Peyer's patch (tissue), 4 donors: Measurements from ENCODE around the gene TTBK2. TPM values are rescaled to one million over a fixed set of nuclear protein-coding genes. Genes with fewer than 3 reads are reported as not detected.
"Not testable (repeated sequence)": the region's sequence is repeated elsewhere in the genome, so short reads cannot be mapped to it uniquely, and the experiment has no call there.

Experiments used
- DNase-seq, 3 donors: peaks; one replicate each; pipeline ENCODE4 v3.0.0-alpha.2; 2017 to 2019
- H3K27ac ChIP-seq, 4 donors: fragments of 200-600 bp; sonication (generic); one replicate each; pipeline ENCODE4 v1.5.1; 2016 to 2019
- H3K27me3 ChIP-seq, 2 donors: fragments of 200-600 bp; sonication (generic); one replicate each; pipeline ENCODE4 v1.5.1; 2019
- H3K36me3 ChIP-seq, 3 donors: fragments of 200-600 bp; sonication (generic); one replicate each; pipeline ENCODE4 v1.5.1; 2016 to 2019
- H3K4me1 ChIP-seq, 4 donors: fragments of 200-600 bp; sonication (generic); one replicate each; pipeline ENCODE4 v1.5.1; 2016 to 2019
- H3K4me3 ChIP-seq, 4 donors: fragments of 200-600 bp; sonication (generic); 1 replicate in 3 of 4; 2 replicates in 1 of 4; pipeline ENCODE4 v1.5.1; 2016 to 2019; ENCODE audit warnings: mild to moderate bottlenecking in 1 of 4
- H3K9me3 ChIP-seq, 4 donors: fragments of 200-600 bp; sonication (generic); one replicate each; pipeline ENCODE4 v1.5.1; 2016 to 2019; ENCODE audit warnings: mild to moderate bottlenecking in 1 of 4
- POLR2A ChIP-seq, 2 donors: fragments of 450-650 bp; IDR thresholded peaks; one replicate each; pipeline ENCODE4 v1.5.1; 2017; ENCODE audit warnings: antibody characterized with exemption in 2 of 2, mild to moderate bottlenecking in 2 of 2, moderate library complexity in 2 of 2
- total RNA-seq, 4 donors: library from RNA; depleted of rRNA; stranded (reverse); fragments of >200 nt; gene quantifications; one replicate each; pipeline ENCODE4 v1.1.0, GENCODE V29; 2016
- TF ChIP-seq, protein P1 (sequence below), 6 experiments: fragments of 450-650 bp in 4 of 6; fragments of 200-600 bp in 2 of 6; sonication (generic) in 1 of 6; IDR thresholded peaks; one replicate each; pipeline ENCODE4 v1.5.1; 2017 to 2019; ENCODE audit warnings: antibody characterized with exemption in 6 of 6, mild to moderate bottlenecking in 3 of 6, moderate library complexity in 1 of 6

TTBK2 gene
- total RNA-seq, 4 donors from 2014 or later: 4.7 to 21.5 (median 13.3) TPM

DNA sequence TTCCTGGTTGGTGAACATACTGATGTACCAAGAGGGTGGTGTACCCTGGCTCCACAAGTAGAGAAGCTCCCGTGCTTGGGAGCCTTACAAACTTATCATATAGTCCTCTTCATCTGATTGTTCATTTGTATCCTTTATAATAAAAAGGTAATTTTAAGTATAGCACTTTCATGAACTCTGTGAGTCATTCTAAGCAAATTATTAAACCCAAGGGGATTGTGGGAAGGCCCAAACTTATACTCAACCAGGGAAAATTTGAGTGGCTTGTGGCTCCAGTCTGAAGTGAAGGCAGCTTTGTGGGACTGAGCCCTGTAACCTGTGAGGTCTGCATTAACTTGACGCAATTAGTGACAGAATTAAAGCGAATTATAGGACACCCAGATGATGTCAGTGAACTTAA is 29.0 kb downstream of the TTBK2 start:
- Histone ChIP-seq H3K27me3 (no peaks in the 10 kb centered on the region), H3K9me3 (no peaks in the 10 kb centered on the region), H3K4me3 (no peak overlapping the region), H3K27ac (no peak overlapping the region), H3K36me3 (no peaks in the 10 kb centered on the region), H3K4me1 (no peaks in the 10 kb centered on the region)
- DNase-seq: no peak
- TF ChIP-seq, protein P1, sequence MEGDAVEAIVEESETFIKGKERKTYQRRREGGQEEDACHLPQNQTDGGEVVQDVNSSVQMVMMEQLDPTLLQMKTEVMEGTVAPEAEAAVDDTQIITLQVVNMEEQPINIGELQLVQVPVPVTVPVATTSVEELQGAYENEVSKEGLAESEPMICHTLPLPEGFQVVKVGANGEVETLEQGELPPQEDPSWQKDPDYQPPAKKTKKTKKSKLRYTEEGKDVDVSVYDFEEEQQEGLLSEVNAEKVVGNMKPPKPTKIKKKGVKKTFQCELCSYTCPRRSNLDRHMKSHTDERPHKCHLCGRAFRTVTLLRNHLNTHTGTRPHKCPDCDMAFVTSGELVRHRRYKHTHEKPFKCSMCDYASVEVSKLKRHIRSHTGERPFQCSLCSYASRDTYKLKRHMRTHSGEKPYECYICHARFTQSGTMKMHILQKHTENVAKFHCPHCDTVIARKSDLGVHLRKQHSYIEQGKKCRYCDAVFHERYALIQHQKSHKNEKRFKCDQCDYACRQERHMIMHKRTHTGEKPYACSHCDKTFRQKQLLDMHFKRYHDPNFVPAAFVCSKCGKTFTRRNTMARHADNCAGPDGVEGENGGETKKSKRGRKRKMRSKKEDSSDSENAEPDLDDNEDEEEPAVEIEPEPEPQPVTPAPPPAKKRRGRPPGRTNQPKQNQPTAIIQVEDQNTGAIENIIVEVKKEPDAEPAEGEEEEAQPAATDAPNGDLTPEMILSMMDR (IDR thresholded peaks at IDR 0.05): no peak
- no peak for TF ChIP-seq POLR2A (IDR thresholded peaks at IDR 0.05)

DNA sequence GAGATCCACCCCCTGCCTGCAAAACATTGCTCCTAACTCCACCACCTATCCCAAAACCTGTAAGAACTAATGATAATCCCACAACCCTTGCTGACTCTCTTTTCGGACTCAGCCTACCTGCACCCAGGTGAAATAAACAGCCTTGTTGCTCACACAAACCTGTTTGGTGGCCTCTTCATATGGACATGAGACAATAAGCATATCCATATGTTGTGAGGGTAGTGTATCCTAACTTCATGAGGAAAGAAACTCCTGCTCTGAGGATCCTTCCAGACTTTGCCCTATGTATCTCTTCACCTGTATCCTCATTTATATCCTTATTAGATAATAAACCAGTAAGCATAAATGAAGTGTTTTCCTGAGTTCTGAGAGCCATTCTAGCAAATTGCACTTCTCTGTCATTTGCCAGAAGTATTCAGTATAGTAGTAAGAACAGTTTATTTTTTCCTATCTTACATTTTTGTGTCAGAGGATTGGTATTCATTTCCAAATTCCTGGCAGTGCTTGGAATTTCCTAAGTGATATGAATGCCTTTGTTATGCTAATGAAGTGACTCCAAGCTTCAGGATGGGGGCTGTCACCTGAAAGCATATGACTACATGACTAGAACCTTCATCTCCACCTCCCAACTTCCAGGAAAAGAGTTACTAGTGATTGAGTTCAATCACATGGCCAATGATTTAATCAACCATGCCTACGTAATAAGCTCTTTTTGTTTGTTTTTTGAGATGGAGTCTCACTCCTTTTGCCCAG is 30.2 kb downstream of the TTBK2 start:
- Histone ChIP-seq H3K9me3 (no peaks in the 10 kb centered on the region), H3K27ac (no peak overlapping the region), H3K4me3 (no peak overlapping the region), H3K27me3 (no peaks in the 10 kb centered on the region), H3K4me1 (no peaks in the 10 kb centered on the region), H3K36me3 (no peaks in the 10 kb centered on the region)
- no peak for DNase-seq
- TF ChIP-seq, protein P1 (IDR thresholded peaks at IDR 0.05): no peak
- no peak for TF ChIP-seq POLR2A (IDR thresholded peaks at IDR 0.05)

DNA sequence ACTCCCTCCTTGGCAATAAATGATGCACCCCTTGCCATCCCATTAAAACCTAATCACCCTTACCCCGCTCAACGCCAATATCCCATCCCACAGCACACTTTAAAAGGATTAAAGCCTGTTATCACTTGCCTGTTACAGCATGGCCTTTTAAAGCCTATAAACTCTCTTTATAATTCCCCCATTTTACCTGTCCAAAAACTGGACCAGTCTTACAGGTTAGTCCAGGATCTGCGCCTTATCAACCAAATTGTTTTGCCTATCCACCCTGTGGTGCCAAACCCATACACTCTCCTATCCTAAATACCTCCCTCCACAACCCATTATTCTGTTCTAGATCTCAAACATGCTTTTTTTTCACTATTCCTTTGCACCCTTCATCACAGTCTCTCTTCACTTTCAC is 33.2 kb downstream of the TTBK2 start:
- H3K4me3 ChIP-seq, H3K27ac ChIP-seq, DNase-seq, H3K27me3 ChIP-seq, H3K9me3 ChIP-seq, H3K4me1 ChIP-seq, H3K36me3 ChIP-seq: not testable (repeated sequence)

DNA sequence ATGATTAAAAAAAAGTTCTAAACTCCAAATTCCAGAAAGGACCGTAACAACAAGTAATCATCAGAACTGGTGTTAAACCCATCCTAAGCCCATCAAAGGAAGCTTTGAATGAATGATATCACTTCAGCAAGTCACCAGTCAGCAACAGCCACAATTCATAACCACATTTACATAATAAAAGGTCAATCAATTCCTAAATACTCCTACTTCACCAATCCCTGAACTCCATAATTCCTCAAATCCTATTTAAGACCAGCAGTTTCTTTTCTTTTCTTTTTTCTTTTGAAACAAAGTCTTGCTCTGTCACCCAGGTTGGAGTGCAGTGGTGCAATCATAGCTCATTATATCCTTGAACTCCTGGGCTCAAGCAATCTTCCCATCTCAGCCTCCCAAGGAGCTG is 40.5 kb downstream of the TTBK2 start:
- Histone ChIP-seq H3K4me3 (no peak overlapping the region), H3K27me3 (no peaks in the 10 kb centered on the region), H3K36me3 (no peaks in the 10 kb centered on the region), H3K4me1 (no peaks in the 10 kb centered on the region), H3K27ac (no peak overlapping the region), H3K9me3 (no peaks in the 10 kb centered on the region)
- DNase-seq: no peak
- TF ChIP-seq, protein P1 (IDR thresholded peaks at IDR 0.05): no peak
- TF ChIP-seq POLR2A (IDR thresholded peaks at IDR 0.05): no peak

DNA sequence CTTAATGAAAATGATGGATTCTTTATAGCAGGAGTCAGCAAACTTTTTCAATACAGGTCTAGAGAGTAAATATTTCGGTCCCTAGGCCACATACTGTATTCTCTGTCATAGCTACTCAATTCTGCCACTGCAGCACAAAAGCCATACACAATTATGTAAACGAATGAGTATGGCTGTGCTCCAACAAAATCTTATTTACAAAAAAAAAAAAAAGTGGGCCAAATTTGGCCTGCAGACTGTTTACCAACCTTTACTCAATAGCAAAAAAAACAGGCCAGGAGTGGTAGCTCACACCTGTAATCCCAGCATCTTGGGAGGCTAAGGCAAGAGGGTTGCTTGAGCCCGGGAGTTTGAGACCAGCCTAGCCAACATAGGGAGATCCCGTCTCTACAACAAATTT is 41.1 kb downstream of the TTBK2 start:
- Histone ChIP-seq H3K27me3 (no peaks in the 10 kb centered on the region), H3K4me3 (no peak overlapping the region), H3K9me3 (no peaks in the 10 kb centered on the region), H3K27ac (no peak overlapping the region), H3K36me3 (no peaks in the 10 kb centered on the region), H3K4me1 (no peaks in the 10 kb centered on the region)
- no peak for DNase-seq
- TF ChIP-seq POLR2A (IDR thresholded peaks at IDR 0.05): no peak
- TF ChIP-seq, protein P1 (IDR thresholded peaks at IDR 0.05): no peak

DNA sequence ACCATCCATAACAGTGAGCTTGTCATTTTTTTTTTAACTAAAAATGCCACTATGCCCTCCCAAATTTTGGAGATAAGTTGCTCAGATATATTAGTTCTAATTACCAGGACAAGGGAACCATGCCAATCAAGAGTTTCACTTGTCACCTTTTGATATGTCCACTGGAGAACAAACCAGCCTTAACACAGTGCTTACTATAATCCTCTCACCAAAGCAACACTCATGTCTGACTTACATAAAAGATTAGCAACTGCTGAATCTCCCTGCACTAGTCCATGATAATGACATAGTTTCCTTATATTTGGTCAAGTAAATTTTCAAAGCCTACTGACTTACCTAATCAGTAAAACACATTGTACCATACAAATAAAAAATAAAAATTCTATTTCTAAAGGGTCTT is 44.4 kb downstream of the TTBK2 start:
- H3K27me3 ChIP-seq: no peaks in the 10 kb centered on the region
- no peak for DNase-seq
- TF ChIP-seq, protein P1 (IDR thresholded peaks at IDR 0.05): no peak
- no peak for TF ChIP-seq POLR2A (IDR thresholded peaks at IDR 0.05)

More for the DNA sequence above, 44.4 kb downstream of the TTBK2 start:
- Histone ChIP-seq H3K4me1 (no peaks in the 10 kb centered on the region), H3K4me3 (no peak overlapping the region), H3K36me3 (no peaks in the 10 kb centered on the region), H3K27ac (no peak overlapping the region), H3K9me3 (no peaks in the 10 kb centered on the region)
